ENCODE data around the gene SPPL3. TPM values are rescaled to one million over a fixed set of nuclear protein-coding genes. Genes with fewer than 3 reads are reported as not detected.

SPPL3 gene
- total RNA-seq, 1 experiment from 2014 or later, result 18.8 TPM

DNA sequence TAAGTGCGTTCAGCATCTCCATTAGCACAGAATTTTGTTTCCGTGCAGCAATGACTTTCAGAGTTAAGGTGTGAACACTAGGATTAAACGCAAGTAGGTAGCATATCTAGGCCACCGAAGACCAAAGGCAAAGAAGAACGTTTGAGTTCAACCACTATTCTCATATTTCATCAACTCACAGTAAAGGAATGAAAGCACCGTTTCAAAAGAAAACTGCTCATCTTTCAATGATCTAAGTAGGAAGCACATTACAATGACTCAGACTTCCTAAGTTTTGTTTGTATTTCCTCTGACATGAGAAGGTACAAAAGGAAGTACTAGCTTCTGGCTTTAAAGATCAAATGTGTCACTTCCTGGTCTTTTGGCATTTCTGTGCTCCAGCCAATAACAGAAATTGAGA, 121.0 kb downstream of the SPPL3 start:
- CTCF ChIA-PET, result interaction anchor here (0.6 kb wide), 1 partner anchor 190 kb away, joined by 4 read pairs; no protein-coding TSS in a partner anchor
- H3K27ac ChIP-seq (ENCODE audit: low read length), result peak overlapping the region; percentile 58

DNA sequence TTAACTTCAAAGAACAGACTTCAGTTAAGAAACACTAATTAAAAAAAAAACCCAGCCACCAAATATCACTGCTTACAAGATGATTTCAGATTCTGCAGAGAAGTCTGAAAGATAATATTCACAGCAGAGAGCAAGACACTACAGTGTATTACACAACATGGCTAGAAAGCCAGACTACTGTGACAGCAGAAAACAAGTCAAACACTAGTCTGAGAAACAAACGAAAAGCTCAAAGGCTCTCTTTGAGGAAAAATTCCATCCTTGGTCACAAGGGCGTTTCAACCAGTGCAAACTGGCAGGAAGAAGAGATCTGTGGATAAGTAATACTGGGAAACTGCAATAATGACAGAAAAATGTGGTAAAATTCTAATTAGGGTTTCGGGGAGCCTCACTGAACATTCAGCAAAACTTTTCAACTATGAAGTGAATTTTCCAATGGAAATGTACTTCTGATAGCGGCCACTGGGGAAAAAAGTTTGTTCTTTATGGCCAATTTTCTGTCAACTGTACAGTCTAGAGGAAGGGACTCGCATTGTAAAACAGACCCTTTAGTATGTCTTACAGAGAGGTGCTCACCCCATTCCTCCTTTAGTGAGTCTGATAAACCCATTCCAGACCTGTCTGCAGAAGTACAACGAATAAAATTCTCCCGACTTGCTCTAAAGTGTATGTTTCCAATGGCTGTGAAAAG, 128.2 kb downstream of the SPPL3 start:
- Histone ChIP-seq H3K9ac (ENCODE audit: low read length) (no peak overlapping the region), H3K4me3 (ENCODE audit: low read length) (no peak overlapping the region), H3K9me3 (ENCODE audit: low read length) (no peaks in the 10 kb centered on the region), H3K9me2 (replicated peaks; ENCODE audit: low read length) (no peaks in the 10 kb centered on the region), H3K4me1 (ENCODE audit: insufficient read depth, low read length) (no peaks in the 10 kb centered on the region), H4K20me1 (ENCODE audit: low read length) (no peaks in the 10 kb centered on the region), H3K27ac (ENCODE audit: low read length) (no peak overlapping the region), H2AFZ (ENCODE audit: low read length) (no peak overlapping the region), H3K27me3 (ENCODE audit: low read length) (no peaks in the 10 kb centered on the region), H3F3A (ENCODE audit: low read length, unreplicated experiment) (no peaks in the 10 kb centered on the region), H3K79me2 (ENCODE audit: low read length) (no peaks in the 10 kb centered on the region), H3K36me3 (ENCODE audit: low read depth, low read length) (no peaks in the 10 kb centered on the region; the same call in 1 of the 2 replicates), H3K4me2 (ENCODE audit: low read length) (no peak overlapping the region)
- intact Hi-C loops (cut with micrococcal nuclease), result no loop called here
- BruUV-seq (replicated peaks), result no TSS peak
- ATAC-seq (no peak), DNase-seq (no peak)
- peak; percentile 44 for TF ChIP-seq CTCF (conservative IDR thresholded peaks at IDR 0.05; ENCODE audit: low read depth, low read length)
- TF ChIP-seq EZH2phosphoT487 (IDR thresholded peaks at IDR 0.05; ENCODE audit: borderline replicate concordance, low read length), result no peak
- no peak for TF ChIP-seq EZH2 (IDR thresholded peaks at IDR 0.05; ENCODE audit: low read length, unreplicated experiment)
- ChIA-PET CTCF (no interaction called here), POLR2A (ENCODE audit: unreplicated experiment) (no interaction called here)

More for the DNA sequence above, 121.0 kb downstream of the SPPL3 start:
- no peak for TF ChIP-seq EZH2 (IDR thresholded peaks at IDR 0.05; ENCODE audit: low read length, unreplicated experiment)
- no peak for TF ChIP-seq CTCF (conservative IDR thresholded peaks at IDR 0.05; ENCODE audit: low read depth, low read length)
- no peak for TF ChIP-seq EZH2phosphoT487 (IDR thresholded peaks at IDR 0.05; ENCODE audit: borderline replicate concordance, low read length)
- H2AFZ ChIP-seq (ENCODE audit: low read length), result no peak overlapping the region
- H3K9ac ChIP-seq (ENCODE audit: low read length), result no peak overlapping the region
- H3K36me3 ChIP-seq (ENCODE audit: low read depth, low read length), result peaks cover 9% of the 10 kb centered on the region; the same call in 1 of the 2 replicates
- H3K9me3 ChIP-seq (ENCODE audit: low read length), result no peaks in the 10 kb centered on the region
- peaks cover 14% of the 10 kb centered on the region for H3F3A ChIP-seq (ENCODE audit: low read length, unreplicated experiment)
- no peaks in the 10 kb centered on the region for H3K9me2 ChIP-seq (replicated peaks; ENCODE audit: low read length)
- DNase-seq (peak; percentile 97), ATAC-seq (peak; percentile 95)
- 0 out of 2 replicates have a peak, but pooled peaks cover 6% of the 10 kb centered on the region for H4K20me1 ChIP-seq (ENCODE audit: low read length)
- peak overlapping the region; percentile 16; the same call in 1 of the 2 replicates for H3K4me3 ChIP-seq (ENCODE audit: low read length)
- POLR2A ChIA-PET (ENCODE audit: unreplicated experiment), result no interaction called here
- intact Hi-C loops (cut with micrococcal nuclease), result loop anchor here (10.0 kb wide), 1 partner anchor 122 kb away; the partner anchor contains the start of gene SPPL3
- H3K4me1 ChIP-seq (ENCODE audit: insufficient read depth, low read length), result peaks cover 22% of the 10 kb centered on the region
- BruUV-seq (replicated peaks), result no TSS peak
- no peaks in the 10 kb centered on the region for H3K79me2 ChIP-seq (ENCODE audit: low read length)
- H3K4me2 ChIP-seq (ENCODE audit: low read length), result peak overlapping the region; percentile 63
- no peaks in the 10 kb centered on the region for H3K27me3 ChIP-seq (ENCODE audit: low read length)

Data from PC-3 (cell line).